ENCODE results near the gene UBE2G2. TPM values are rescaled to one million over a fixed set of nuclear protein-coding genes. Genes with fewer than 3 reads are reported as not detected.

Gene UBE2G2
- total and polyA plus RNA-seq, 2 donors (not counting 3 experiments of a cell fraction or from before 2014, with no cell fraction given), result 95.0 to 114 TPM

DNA sequence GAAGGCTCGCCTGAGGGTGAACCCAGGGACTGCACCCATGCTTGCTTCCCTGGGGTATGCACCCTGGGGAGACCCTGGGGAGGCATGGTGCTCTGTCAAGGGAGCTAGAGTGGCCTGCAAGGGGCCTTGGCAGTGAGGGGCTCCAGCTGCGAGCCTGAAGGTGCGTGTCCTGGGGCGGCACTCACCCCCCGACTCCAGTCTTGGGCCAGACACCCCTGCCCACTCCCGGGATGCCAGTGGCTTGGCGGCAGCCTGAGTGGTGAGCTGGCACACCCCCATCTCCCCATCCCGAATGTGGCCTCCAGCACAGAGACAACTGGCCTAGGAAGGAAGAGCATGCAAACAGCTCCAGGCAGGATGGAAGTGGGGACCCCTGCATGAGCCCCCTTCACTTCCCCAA lies 13.6 kb upstream of the UBE2G2 start:
- Histone ChIP-seq H3K9me3 (replicated peaks; ENCODE audit: control insufficient read depth, insufficient read depth, low read length) (no peaks in the 10 kb centered on the region), H3K4me3 (replicated peaks in 1 of 3; ENCODE audit: insufficient read depth in 1 of 3, low read depth in 1 of 3, low read length in 3 of 3) (no peak overlapping the region), H3K79me2 (ENCODE audit: control insufficient read depth, insufficient read depth, low read length) (peaks cover 68% of the 10 kb centered on the region), H4K20me1 (replicated peaks; ENCODE audit: control insufficient read depth, extremely low read depth, insufficient read depth, low read length) (no peaks in the 10 kb centered on the region), H3K27me3 (ENCODE audit: control insufficient read depth in 2 of 2, insufficient read depth in 2 of 2, low read length in 2 of 2) (no peaks in the 10 kb centered on the region), H2AFZ (ENCODE audit: low read depth, low read length) (no peak overlapping the region), H3K4me2 (ENCODE audit: insufficient read depth, low read length) (no peak overlapping the region), H3K4me1 (ENCODE audit: control insufficient read depth, extremely low read depth, insufficient read depth, low read length) (peaks cover 4% of the 10 kb centered on the region), H3K36me3 (ENCODE audit: control insufficient read depth in 2 of 2, extremely low read depth in 1 of 2, insufficient read depth in 2 of 2, low read length in 2 of 2) (peaks cover 2 to 13% of the 10 kb centered on the region in 2 experiments), H3K9ac (replicated peaks; ENCODE audit: extremely low read depth, insufficient read depth, low read length) (no peak overlapping the region), H3K27ac (ENCODE audit: insufficient read depth, low read depth, low read length) (no peak overlapping the region), H3K9me1 (replicated peaks; ENCODE audit: control insufficient read depth, extremely low read depth, insufficient read depth, low read length) (no peaks in the 10 kb centered on the region)
- ChIA-PET CTCF (interaction anchor here (0.6 to 1.3 kb wide), 3 partner anchors 117 to 118 kb away, joined by 3 to 4 read pairs (median 3); no protein-coding TSS in a partner anchor), POLR2A (no interaction called here)
- intact Hi-C loops (cut with micrococcal nuclease), result no loop called here
- BruUV-seq (replicated peaks), result no TSS peak
- TF ChIP-seq JUN (IDR thresholded peaks at IDR 0.05; ENCODE audit: borderline replicate concordance, insufficient read depth, insufficient read length, low read depth) (no peak), MYC (IDR thresholded peaks at IDR 0.05; ENCODE audit: low read depth, low read length) (no peak), EZH2 (IDR thresholded peaks at IDR 0.05; ENCODE audit: borderline replicate concordance, low read depth, low read length, severe bottlenecking) (no peak), GATA2 (IDR thresholded peaks at IDR 0.05; ENCODE audit: insufficient read depth, insufficient read length, low read depth, low read length) (no peak), POLR2AphosphoS5 (IDR thresholded peaks at IDR 0.05; ENCODE audit: insufficient read depth, low read depth, low read length) (no peak), POLR2A (IDR thresholded peaks at IDR 0.05; ENCODE audit: low read depth, low read length) (no peak), FOS (IDR thresholded peaks at IDR 0.05; ENCODE audit: borderline replicate concordance, insufficient read depth, low read length) (no peak)
- TF ChIP-seq, protein P1, sequence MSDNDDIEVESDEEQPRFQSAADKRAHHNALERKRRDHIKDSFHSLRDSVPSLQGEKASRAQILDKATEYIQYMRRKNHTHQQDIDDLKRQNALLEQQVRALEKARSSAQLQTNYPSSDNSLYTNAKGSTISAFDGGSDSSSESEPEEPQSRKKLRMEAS (IDR thresholded peaks at IDR 0.05; ENCODE audit: insufficient read depth, insufficient read length), result no peak
- TF ChIP-seq, protein P2, sequence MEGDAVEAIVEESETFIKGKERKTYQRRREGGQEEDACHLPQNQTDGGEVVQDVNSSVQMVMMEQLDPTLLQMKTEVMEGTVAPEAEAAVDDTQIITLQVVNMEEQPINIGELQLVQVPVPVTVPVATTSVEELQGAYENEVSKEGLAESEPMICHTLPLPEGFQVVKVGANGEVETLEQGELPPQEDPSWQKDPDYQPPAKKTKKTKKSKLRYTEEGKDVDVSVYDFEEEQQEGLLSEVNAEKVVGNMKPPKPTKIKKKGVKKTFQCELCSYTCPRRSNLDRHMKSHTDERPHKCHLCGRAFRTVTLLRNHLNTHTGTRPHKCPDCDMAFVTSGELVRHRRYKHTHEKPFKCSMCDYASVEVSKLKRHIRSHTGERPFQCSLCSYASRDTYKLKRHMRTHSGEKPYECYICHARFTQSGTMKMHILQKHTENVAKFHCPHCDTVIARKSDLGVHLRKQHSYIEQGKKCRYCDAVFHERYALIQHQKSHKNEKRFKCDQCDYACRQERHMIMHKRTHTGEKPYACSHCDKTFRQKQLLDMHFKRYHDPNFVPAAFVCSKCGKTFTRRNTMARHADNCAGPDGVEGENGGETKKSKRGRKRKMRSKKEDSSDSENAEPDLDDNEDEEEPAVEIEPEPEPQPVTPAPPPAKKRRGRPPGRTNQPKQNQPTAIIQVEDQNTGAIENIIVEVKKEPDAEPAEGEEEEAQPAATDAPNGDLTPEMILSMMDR (IDR thresholded peaks at IDR 0.05; ENCODE audit: extremely low read depth in 1 of 2, insufficient read depth in 1 of 2, low read depth in 1 of 2, low read length in 2 of 2), result no peak
- no peak for FAIRE-seq
- no peak for DNase-seq (ENCODE audit: low read depth, low spot score)
- dilution Hi-C loops (cut with MboI; ENCODE audit: extremely low pct_ligation_motif_present, low sequenced_read_pairs), result no loop called here
